ENCODE measurements around the gene ZNF746. TPM values are rescaled to one million over a fixed set of nuclear protein-coding genes. Genes with fewer than 3 reads are reported as not detected.
"Not testable (repeated sequence)": the region's sequence is repeated elsewhere in the genome, so short reads cannot be mapped to it uniquely, and the experiment has no call there.

Gene ZNF746
- total and polyA plus RNA-seq, 9 donors, result 7.4 to 10.7 (median 9.2) TPM

DNA sequence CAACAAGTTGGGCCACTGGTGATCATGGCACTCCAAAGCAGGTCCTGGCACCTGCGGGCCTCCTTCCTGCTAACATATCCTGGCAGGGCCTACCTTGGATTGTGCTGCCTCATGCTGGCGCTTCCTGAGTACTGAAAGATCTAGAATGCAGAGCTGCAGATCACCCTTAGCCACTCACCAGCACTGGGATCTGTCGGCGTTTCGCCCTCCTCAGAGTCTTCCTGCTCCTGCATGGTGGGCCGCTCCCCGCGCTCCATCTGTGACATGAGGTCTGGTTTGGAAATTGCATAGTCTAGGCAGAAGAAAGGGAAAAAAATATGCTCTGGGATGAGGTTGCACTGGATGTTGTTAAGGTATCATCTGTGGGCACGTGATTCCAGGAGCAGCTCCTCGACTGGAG is 46.8 kb downstream of the ZNF746 start:
- Histone ChIP-seq H3K36me3 (ENCODE audit: control insufficient read depth, insufficient read depth, low read length) (peaks cover 70% of the 10 kb centered on the region), H3K27me3 (ENCODE audit: control insufficient read depth, insufficient read depth, low read length) (no peaks in the 10 kb centered on the region), H3K9me3 (replicated peaks; ENCODE audit: control insufficient read depth, low read depth, low read length) (no peaks in the 10 kb centered on the region), H3K4me1 (ENCODE audit: control insufficient read depth, insufficient read depth, low read length) (no peaks in the 10 kb centered on the region), H3K4me3 (ENCODE audit: low read length) (no peak overlapping the region), H3K27ac (ENCODE audit: low read length) (no peak overlapping the region)
- 93% methylated on average over 3 of the region's 10 CpGs for WGBS (ENCODE audit: insufficient coverage)
- DNase-seq, result no peak

DNA sequence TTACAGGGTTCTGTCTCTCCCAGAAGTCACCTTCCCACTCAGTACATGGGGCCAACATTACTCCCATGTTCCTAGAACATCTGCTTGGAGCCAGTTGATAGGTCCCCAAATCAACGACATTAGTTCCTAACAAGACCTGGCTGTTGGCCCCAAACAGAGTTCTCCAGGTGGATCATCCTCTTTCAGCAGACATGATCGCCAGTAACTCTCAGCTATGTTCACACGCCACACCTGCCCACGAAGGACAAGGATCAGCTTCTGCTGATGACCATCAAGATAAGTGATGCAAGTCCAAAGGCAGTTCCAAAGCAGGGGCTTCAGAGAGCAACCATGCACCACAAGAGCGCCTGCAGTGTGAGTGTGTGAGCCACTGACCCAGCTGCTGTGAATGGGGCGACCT is 47.7 kb downstream of the ZNF746 start:
- WGBS (ENCODE audit: insufficient coverage), result 97% methylated on average over 6 of the region's 6 CpGs
- Histone ChIP-seq H3K27ac (ENCODE audit: low read length) (no peak overlapping the region), H3K27me3 (ENCODE audit: control insufficient read depth, insufficient read depth, low read length) (no peaks in the 10 kb centered on the region), H3K36me3 (ENCODE audit: control insufficient read depth, insufficient read depth, low read length) (peaks cover 68% of the 10 kb centered on the region), H3K4me3 (ENCODE audit: low read length) (no peak overlapping the region), H3K9me3 (replicated peaks; ENCODE audit: control insufficient read depth, low read depth, low read length) (no peaks in the 10 kb centered on the region), H3K4me1 (ENCODE audit: control insufficient read depth, insufficient read depth, low read length) (no peaks in the 10 kb centered on the region)
- no peak for DNase-seq

DNA sequence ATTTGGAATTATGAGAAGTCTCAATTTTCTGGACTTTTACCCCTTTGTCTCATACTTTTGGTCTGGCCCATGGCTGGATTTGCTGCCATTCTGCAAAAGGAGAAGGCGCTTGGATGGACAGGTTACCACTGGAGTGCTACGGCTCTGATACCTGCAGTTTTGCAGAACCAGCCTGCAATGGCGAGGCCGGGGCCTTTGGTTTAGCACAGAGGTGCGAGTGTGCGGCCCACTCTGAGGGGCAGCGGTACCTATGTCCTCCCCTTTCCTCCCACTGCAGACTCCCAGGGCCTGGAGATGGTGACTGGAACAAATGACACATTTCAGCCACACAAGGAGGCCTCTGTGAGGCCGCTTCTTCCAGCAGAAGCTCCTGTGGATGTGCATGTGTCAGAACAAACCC is 48.6 kb downstream of the ZNF746 start:
- Histone ChIP-seq H3K4me3 (ENCODE audit: low read length) (no peak overlapping the region), H3K4me1 (ENCODE audit: control insufficient read depth, insufficient read depth, low read length) (no peaks in the 10 kb centered on the region), H3K27me3 (ENCODE audit: control insufficient read depth, insufficient read depth, low read length) (no peaks in the 10 kb centered on the region), H3K9me3 (replicated peaks; ENCODE audit: control insufficient read depth, low read depth, low read length) (no peaks in the 10 kb centered on the region), H3K36me3 (ENCODE audit: control insufficient read depth, insufficient read depth, low read length) (peaks cover 60% of the 10 kb centered on the region), H3K27ac (ENCODE audit: low read length) (no peak overlapping the region)
- WGBS (ENCODE audit: insufficient coverage), result 97% methylated on average over 4 of the region's 8 CpGs
- no peak for DNase-seq

DNA sequence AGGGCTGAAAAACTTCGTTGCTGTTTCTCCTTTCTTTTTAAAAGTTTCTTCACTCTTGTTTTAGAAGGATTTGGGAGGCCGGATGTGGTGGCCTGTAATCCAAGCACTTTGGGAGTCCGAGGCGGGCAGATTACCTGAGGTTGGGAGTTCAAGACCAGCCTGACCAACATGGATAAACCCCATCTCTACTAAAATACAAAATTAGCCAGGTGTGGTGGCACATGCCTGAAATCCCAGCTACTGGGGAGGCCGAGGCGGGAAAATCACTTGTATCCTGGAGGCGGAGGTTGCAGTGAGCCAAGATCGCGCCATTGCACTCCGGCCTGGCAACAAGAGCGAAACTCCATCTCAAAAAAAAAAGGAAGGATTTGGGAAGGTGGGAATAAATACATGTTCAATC is 51.6 kb downstream of the ZNF746 start:
- H3K27ac ChIP-seq (ENCODE audit: low read length), result not testable (repeated sequence)

DNA sequence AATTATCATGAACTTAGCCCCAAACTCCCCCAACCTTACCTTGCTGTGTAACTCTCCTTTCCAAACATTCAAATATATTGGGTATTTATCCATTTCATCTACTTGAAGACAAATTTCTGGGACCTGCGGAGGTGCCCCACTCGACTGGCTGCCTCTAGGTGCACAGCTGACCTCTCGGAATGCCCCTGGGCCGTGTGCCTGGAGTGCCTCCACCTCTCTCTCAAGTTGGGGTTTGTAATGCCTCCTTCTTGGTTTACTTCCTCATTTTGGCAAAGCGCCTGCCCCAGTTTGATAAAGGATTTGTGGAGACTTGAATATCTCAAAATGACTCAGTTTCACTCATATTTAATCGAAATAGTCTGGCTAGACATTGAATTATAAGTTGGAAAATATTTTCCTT is 53.3 kb downstream of the ZNF746 start:
- Histone ChIP-seq H3K4me1 (ENCODE audit: control insufficient read depth, insufficient read depth, low read length) (no peaks in the 10 kb centered on the region), H3K9me3 (replicated peaks; ENCODE audit: control insufficient read depth, low read depth, low read length) (no peaks in the 10 kb centered on the region), H3K4me3 (ENCODE audit: low read length) (no peak overlapping the region), H3K27me3 (ENCODE audit: control insufficient read depth, insufficient read depth, low read length) (no peaks in the 10 kb centered on the region), H3K27ac (ENCODE audit: low read length) (no peak overlapping the region), H3K36me3 (ENCODE audit: control insufficient read depth, insufficient read depth, low read length) (peaks cover 41% of the 10 kb centered on the region)
- WGBS (ENCODE audit: insufficient coverage), result no CpG with 5 or more reads among the region's 6 CpGs
- DNase-seq, result no peak

More for the DNA sequence above, 51.6 kb downstream of the ZNF746 start:
- peaks cover 50% of the 10 kb centered on the region for H3K36me3 ChIP-seq (ENCODE audit: control insufficient read depth, insufficient read depth, low read length)
- DNase-seq; H3K4me1 ChIP-seq (ENCODE audit: control insufficient read depth, insufficient read depth, low read length); H3K4me3 ChIP-seq (ENCODE audit: low read length); H3K27me3 ChIP-seq (ENCODE audit: control insufficient read depth, insufficient read depth, low read length); H3K9me3 ChIP-seq (replicated peaks; ENCODE audit: control insufficient read depth, low read depth, low read length): not testable (repeated sequence)
- WGBS (ENCODE audit: insufficient coverage), result 95% methylated on average over 6 of the region's 11 CpGs

DNA sequence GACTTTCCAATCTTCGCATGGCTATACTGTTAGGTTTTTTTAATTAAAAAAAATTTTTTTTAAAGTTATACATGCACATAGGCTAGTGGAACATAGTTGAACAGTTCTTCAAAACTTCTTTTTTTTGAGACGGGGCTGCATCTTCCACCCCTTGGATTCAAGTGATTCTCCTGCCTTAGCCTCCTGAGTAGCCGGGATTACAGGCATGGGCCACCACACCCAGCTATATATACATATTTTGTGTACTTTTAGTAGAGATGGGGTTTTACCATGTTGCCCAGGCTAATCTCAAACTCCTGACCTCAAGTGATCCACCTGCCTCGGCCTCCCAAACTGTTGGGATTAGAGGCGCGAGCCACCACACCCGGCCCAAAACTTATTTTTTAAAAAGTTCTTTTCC is 54.1 kb downstream of the ZNF746 start:
- no peak for DNase-seq
- H3K27me3 ChIP-seq (ENCODE audit: control insufficient read depth, insufficient read depth, low read length), result no peaks in the 10 kb centered on the region
- peaks cover 36% of the 10 kb centered on the region for H3K36me3 ChIP-seq (ENCODE audit: control insufficient read depth, insufficient read depth, low read length)
- WGBS (ENCODE audit: insufficient coverage), result 96% methylated on average over 4 of the region's 7 CpGs
- no peaks in the 10 kb centered on the region for H3K9me3 ChIP-seq (replicated peaks; ENCODE audit: control insufficient read depth, low read depth, low read length)
- no peak overlapping the region for H3K4me3 ChIP-seq (ENCODE audit: low read length)
- no peak overlapping the region for H3K27ac ChIP-seq (ENCODE audit: low read length)
- no peaks in the 10 kb centered on the region for H3K4me1 ChIP-seq (ENCODE audit: control insufficient read depth, insufficient read depth, low read length)

DNA sequence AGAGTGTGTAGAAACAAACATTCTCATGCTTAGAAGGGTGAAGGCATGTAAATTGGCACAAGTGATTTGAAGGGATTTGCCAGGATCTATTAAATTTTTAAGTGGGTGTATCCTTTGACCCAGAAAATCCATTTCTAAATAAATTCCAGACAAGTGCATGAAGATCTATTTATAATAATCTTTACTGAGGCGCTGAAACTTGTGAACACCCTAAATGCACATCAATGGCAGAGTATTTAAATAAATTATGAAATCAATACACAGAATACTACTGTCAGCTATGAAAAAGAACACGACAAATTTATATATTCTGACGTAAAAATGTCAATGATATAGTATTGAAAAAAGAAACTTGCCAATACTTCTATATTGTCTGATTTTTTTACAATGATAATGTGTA is 54.7 kb downstream of the ZNF746 start:
- Histone ChIP-seq H3K27ac (ENCODE audit: low read length) (no peak overlapping the region), H3K36me3 (ENCODE audit: control insufficient read depth, insufficient read depth, low read length) (peaks cover 35% of the 10 kb centered on the region), H3K9me3 (replicated peaks; ENCODE audit: control insufficient read depth, low read depth, low read length) (no peaks in the 10 kb centered on the region), H3K27me3 (ENCODE audit: control insufficient read depth, insufficient read depth, low read length) (no peaks in the 10 kb centered on the region), H3K4me1 (ENCODE audit: control insufficient read depth, insufficient read depth, low read length) (no peaks in the 10 kb centered on the region), H3K4me3 (ENCODE audit: low read length) (no peak overlapping the region)
- DNase-seq, result no peak
- no CpG with 5 or more reads among the region's 3 CpGs for WGBS (ENCODE audit: insufficient coverage)

DNA sequence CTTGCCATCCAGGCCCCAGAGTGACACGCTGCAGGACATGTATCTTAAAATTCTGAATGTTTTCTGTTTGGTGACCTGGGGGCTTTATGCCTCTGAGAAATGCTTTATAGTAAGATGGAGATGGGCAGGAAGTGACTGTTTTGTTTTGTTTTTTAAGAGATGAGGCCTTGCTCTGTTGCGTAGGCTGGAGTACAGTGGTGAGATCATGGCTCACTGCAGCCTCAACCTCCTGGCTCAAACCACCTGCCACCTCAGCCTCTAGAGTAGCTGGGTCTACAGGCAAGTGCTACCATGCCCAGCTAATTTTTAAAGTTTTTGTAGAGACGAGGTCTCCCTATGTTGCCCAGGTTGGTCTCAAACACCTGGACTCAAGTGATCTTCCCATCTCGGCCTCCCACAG is 57.4 kb downstream of the ZNF746 start:
- peaks cover 28% of the 10 kb centered on the region for H3K36me3 ChIP-seq (ENCODE audit: control insufficient read depth, insufficient read depth, low read length)
- no peak for DNase-seq
- WGBS (ENCODE audit: insufficient coverage), result 72% methylated on average over 4 of the region's 4 CpGs
- H3K4me1 ChIP-seq (ENCODE audit: control insufficient read depth, insufficient read depth, low read length), result no peaks in the 10 kb centered on the region
- H3K9me3 ChIP-seq (replicated peaks; ENCODE audit: control insufficient read depth, low read depth, low read length), result no peaks in the 10 kb centered on the region
- H3K27ac ChIP-seq (ENCODE audit: low read length), result no peak overlapping the region
- H3K4me3 ChIP-seq (ENCODE audit: low read length), result no peak overlapping the region
- no peaks in the 10 kb centered on the region for H3K27me3 ChIP-seq (ENCODE audit: control insufficient read depth, insufficient read depth, low read length)

DNA sequence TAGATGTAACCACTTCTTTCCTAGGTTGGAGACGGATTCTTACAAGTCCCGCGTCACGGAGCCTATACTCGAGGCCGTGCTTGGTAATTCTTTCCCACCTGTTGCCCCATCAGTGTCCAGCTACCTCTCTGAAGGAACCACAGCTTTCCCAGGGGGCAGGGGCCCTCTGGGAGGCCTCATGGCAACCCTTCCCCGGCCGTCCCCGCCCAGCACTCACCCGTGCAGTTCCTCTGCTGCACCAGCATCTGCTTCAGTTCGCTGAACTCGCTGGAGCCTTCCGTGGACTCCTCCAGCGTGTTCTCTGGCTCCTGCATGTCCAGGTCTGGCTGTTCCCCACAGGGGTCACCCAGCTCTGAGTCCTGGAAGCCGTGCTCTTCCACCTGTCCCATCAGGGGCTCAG is 61.3 kb downstream of the ZNF746 start:
- no peak overlapping the region for H3K27ac ChIP-seq (ENCODE audit: low read length)
- no peak for DNase-seq
- no peak overlapping the region for H3K4me3 ChIP-seq (ENCODE audit: low read length)
- H3K36me3 ChIP-seq (ENCODE audit: control insufficient read depth, insufficient read depth, low read length), result peaks cover 50% of the 10 kb centered on the region
- no peaks in the 10 kb centered on the region for H3K9me3 ChIP-seq (replicated peaks; ENCODE audit: control insufficient read depth, low read depth, low read length)
- WGBS (ENCODE audit: insufficient coverage), result 95% methylated on average over 15 of the region's 15 CpGs
- no peaks in the 10 kb centered on the region for H3K27me3 ChIP-seq (ENCODE audit: control insufficient read depth, insufficient read depth, low read length)
- H3K4me1 ChIP-seq (ENCODE audit: control insufficient read depth, insufficient read depth, low read length), result no peaks in the 10 kb centered on the region

DNA sequence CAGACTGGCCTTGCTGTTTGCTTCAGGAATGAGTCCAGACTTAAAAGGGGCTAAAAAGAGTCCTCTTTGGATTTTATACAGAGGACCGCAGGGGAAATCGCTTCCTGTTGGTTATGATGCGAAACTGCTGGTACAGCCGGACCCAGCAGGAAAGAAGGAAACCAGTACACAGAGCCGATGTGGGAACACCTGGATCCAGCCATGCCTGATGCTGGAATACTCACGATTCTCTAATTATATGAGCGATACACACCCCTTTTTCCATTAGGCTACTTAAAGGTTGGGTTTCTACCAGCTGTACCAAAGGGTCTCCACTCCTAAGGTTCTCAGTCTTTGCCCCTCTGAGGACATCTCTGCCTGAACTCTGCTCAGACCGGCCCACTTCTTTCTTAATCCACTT is 64.5 kb downstream of the ZNF746 start:
- Histone ChIP-seq H3K36me3 (ENCODE audit: control insufficient read depth, insufficient read depth, low read length) (peaks cover 58% of the 10 kb centered on the region), H3K9me3 (replicated peaks; ENCODE audit: control insufficient read depth, low read depth, low read length) (no peaks in the 10 kb centered on the region), H3K27ac (ENCODE audit: low read length) (no peak overlapping the region), H3K4me1 (ENCODE audit: control insufficient read depth, insufficient read depth, low read length) (no peaks in the 10 kb centered on the region), H3K4me3 (ENCODE audit: low read length) (no peak overlapping the region), H3K27me3 (ENCODE audit: control insufficient read depth, insufficient read depth, low read length) (no peaks in the 10 kb centered on the region)
- WGBS (ENCODE audit: insufficient coverage), result 83% methylated on average over 8 of the region's 8 CpGs
- DNase-seq, result no peak

DNA sequence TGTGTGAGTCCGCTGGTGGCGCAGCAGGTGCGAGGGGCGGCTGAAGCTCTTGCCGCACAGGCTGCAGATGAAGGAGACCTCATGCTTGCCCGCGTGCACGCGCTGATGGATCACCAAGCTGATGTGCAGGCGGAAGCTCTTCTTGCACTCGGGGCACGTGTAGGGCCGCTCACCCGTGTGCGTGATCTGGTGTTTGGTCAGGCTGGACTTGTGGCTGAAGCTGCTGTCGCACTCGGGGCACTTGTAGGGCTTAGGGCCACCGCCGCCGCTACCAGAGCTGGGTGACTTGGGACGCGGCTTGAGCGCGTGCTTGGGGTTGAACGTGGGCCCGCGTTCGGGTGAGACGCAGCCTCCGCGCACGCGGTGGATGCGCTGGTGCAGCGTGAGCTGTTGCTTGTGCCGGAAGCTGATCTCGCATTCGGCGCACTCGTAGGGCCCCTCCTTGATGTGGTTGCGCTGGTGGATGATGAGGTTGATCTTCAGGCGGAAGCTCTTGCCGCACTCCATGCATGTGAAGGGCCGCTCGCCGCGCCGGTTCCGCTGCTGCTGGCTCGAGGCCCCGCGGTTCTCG is 65.4 kb downstream of the ZNF746 start:
- peaks cover 58% of the 10 kb centered on the region for H3K36me3 ChIP-seq (ENCODE audit: control insufficient read depth, insufficient read depth, low read length)
- no peaks in the 10 kb centered on the region for H3K9me3 ChIP-seq (replicated peaks; ENCODE audit: control insufficient read depth, low read depth, low read length)
- DNase-seq, result no peak
- no peaks in the 10 kb centered on the region for H3K27me3 ChIP-seq (ENCODE audit: control insufficient read depth, insufficient read depth, low read length)
- no peak overlapping the region for H3K4me3 ChIP-seq (ENCODE audit: low read length)
- H3K27ac ChIP-seq (ENCODE audit: low read length), result no peak overlapping the region
- no peaks in the 10 kb centered on the region for H3K4me1 ChIP-seq (ENCODE audit: control insufficient read depth, insufficient read depth, low read length)
- 90% methylated on average over 53 of the region's 53 CpGs for WGBS (ENCODE audit: insufficient coverage)
